Measurements from ENCODE around the gene AADACL3.

Gene AADACL3

GRCh38 chr1:12734651-12735050 is 18.7 kb downstream of the AADACL3 start:
- no peak for TF ChIP-seq CTCF (IDR thresholded peaks at IDR 0.05; ENCODE audit: control insufficient read depth, insufficient read depth, low read depth, low read length, missing control alignments)
- H3K4me3 ChIP-seq (ENCODE audit: control insufficient read depth, low read depth, low read length), result no peak overlapping the region
- DNase-seq (ENCODE audit: low read depth), result no peak

GRCh38 chr1:12738934-12739333 is 23.0 kb downstream of the AADACL3 start:
- DNase-seq (ENCODE audit: low read depth), result no peak
- TF ChIP-seq CTCF (IDR thresholded peaks at IDR 0.05; ENCODE audit: control insufficient read depth, insufficient read depth, low read depth, low read length, missing control alignments), result no peak
- no peak overlapping the region for H3K4me3 ChIP-seq (ENCODE audit: control insufficient read depth, low read depth, low read length)

GRCh38 chr1:12739613-12740012 is 23.7 kb downstream of the AADACL3 start:
- DNase-seq (ENCODE audit: low read depth), result no peak
- TF ChIP-seq CTCF (IDR thresholded peaks at IDR 0.05; ENCODE audit: control insufficient read depth, insufficient read depth, low read depth, low read length, missing control alignments), result no peak
- H3K4me3 ChIP-seq (ENCODE audit: control insufficient read depth, low read depth, low read length), result no peak overlapping the region

GRCh38 chr1:12741946-12742345 is 26.0 kb downstream of the AADACL3 start:
- no peak for DNase-seq (ENCODE audit: low read depth)
- TF ChIP-seq CTCF (IDR thresholded peaks at IDR 0.05; ENCODE audit: control insufficient read depth, insufficient read depth, low read depth, low read length, missing control alignments), result no peak
- H3K4me3 ChIP-seq (ENCODE audit: control insufficient read depth, low read depth, low read length), result no peak overlapping the region

GRCh38 chr1:12745126-12745991 is 29.4 kb downstream of the AADACL3 start:
- H3K4me3 ChIP-seq (ENCODE audit: control insufficient read depth, low read depth, low read length), result no peak overlapping the region
- TF ChIP-seq CTCF (IDR thresholded peaks at IDR 0.05; ENCODE audit: control insufficient read depth, insufficient read depth, low read depth, low read length, missing control alignments), result no peak
- DNase-seq (ENCODE audit: low read depth), result no peak

GRCh38 chr1:12745992-12746323 is 30.0 kb downstream of the AADACL3 start, which contains the start of gene CFAP107:
Gene CFAP107, plus strand, starts transcription at chr1:12746200. Its CDS starts 231 bp downstream, at chr1:12746431.
- no peak for TF ChIP-seq CTCF (IDR thresholded peaks at IDR 0.05; ENCODE audit: control insufficient read depth, insufficient read depth, low read depth, low read length, missing control alignments)
- no peak within 1 kb of the TSS for H3K4me3 ChIP-seq (ENCODE audit: control insufficient read depth, low read depth, low read length)
- no peak for DNase-seq (ENCODE audit: low read depth)
